Transverse colon (tissue), 4 donors: Measurements from ENCODE around the gene FOXO4. TPM values are rescaled to one million over a fixed set of nuclear protein-coding genes. Genes with fewer than 3 reads are reported as not detected.

ENCODE experiments used
- DNase-seq: peaks from one replicate; pipeline ENCODE4 v3.0.0-alpha.2; 2019
- H3K27ac ChIP-seq, 4 donors: fragments of 200-600 bp; sonication (generic); 2 replicates each; pipeline ENCODE4 v1.5.1; 2016 to 2018; ENCODE audit warnings: inconsistent platforms in 4 of 4
- H3K27me3 ChIP-seq: fragments of 200-600 bp; sonication (generic); 2 replicates; pipeline ENCODE4 v1.5.1; 2017; ENCODE audit warnings: inconsistent platforms
- H3K36me3 ChIP-seq, 4 donors: fragments of 200-600 bp; sonication (generic); 2 replicates each; pipeline ENCODE4 v1.5.1; 2017 to 2019; ENCODE audit warnings: inconsistent platforms in 4 of 4
- H3K4me1 ChIP-seq, 4 donors: fragments of 200-600 bp; sonication (generic); 2 replicates each; pipeline ENCODE4 v1.5.1; 2017 to 2020; ENCODE audit warnings: inconsistent platforms in 4 of 4
- H3K4me3 ChIP-seq, 4 donors: fragments of 200-600 bp; sonication (generic); 1 replicate in 1 of 4; 2 replicates in 3 of 4; pipeline versions ENCODE4 v1.5.1 to v1.6.1; 2017 to 2019; ENCODE audit warnings: inconsistent platforms in 4 of 4
- H3K9me3 ChIP-seq, 2 donors: fragments of 200-600 bp; sonication (generic); 2 replicates each; pipeline ENCODE4 v1.5.1; 2017 to 2019; ENCODE audit warnings: inconsistent platforms in 2 of 2
- CTCF ChIP-seq, 5 experiments: fragments of 200-600 bp in 3 of 5; fragments of 450-650 bp in 2 of 5; sonication (generic) in 3 of 5; IDR thresholded peaks; 1 replicate in 2 of 5; 2 replicates in 3 of 5; pipeline ENCODE4 v1.5.1; 2016 to 2017; ENCODE audit warnings: antibody characterized with exemption in 5 of 5, inconsistent platforms in 3 of 5, mild to moderate bottlenecking in 2 of 5, moderate library complexity in 1 of 5
- EP300 ChIP-seq: sonication (generic); formaldehyde crosslinking; IDR thresholded peaks from one replicate; pipeline ENCODE4 v1.6.1; 2017; ENCODE audit warnings: antibody characterized with exemption, low read depth
- POLR2A ChIP-seq: fragments of 450-650 bp; IDR thresholded peaks from one replicate; pipeline ENCODE4 v1.6.1; 2016; ENCODE audit warnings: antibody characterized with exemption, mild to moderate bottlenecking, moderate library complexity
- POLR2AphosphoS5 ChIP-seq, 3 donors: sonication (generic); formaldehyde crosslinking; IDR thresholded peaks; one replicate each; pipeline ENCODE4 v1.6.1; 2016; ENCODE audit warnings: antibody characterized with exemption in 3 of 3
- WGBS, 2 donors: methylation state at CpG; one replicate each; pipeline ENCODE4 v1.1.5; 2018; ENCODE audit warnings: low coverage in 1 of 2; 5-methylcytosine and 5-hydroxymethylcytosine counted together
- in situ Hi-C, 4 donors: fragments of 200-750 bp; cut with MboI; loops; one replicate each; pipeline versions ENCODE4 v1.15.0 to v1.15.1; 2017; ENCODE audit warnings: low sequenced_read_pairs in 3 of 4, low pct_ligation_motif_present in 1 of 4, low pct_unique_long_range_greater_than_20kb in 1 of 4
- intact Hi-C: fragments of 100-400 bp; cut with DNase I; formaldehyde crosslinking; loops from one replicate; pipeline ENCODE4 v1.15.1; 2023; ENCODE audit warnings: low total_unique reads
- total RNA-seq, 4 donors: library from RNA; depleted of rRNA; stranded (reverse); fragments of >200 nt; gene quantifications; one replicate each; pipeline ENCODE4 v1.1.0, GENCODE V29; 2016

The FOXO4 gene
- total RNA-seq, 4 donors from 2014 or later = 23.3 to 152 (median 35.4) TPM

- Histone ChIP-seq H3K36me3 (no peaks in the 10 kb centered on the region), H3K9me3 (no peaks in the 10 kb centered on the region), H3K27ac (no peak overlapping the region), H3K4me1 (peaks cover 14 to 27% (median 18%) of the 10 kb centered on the region in 4 donors), H3K4me3 (no peak overlapping the region), H3K27me3 (no peaks in the 10 kb centered on the region)
- intact Hi-C loops (no loop called here), in situ Hi-C loops (loop anchor here in 1 of 4 donors (25.0 kb wide), 1 partner anchor 88 kb away; no protein-coding TSS in a partner anchor)
- 69% methylated on average over 5 of the region's 5 CpGs; no CpG with 5 or more reads in 1 of the 2 donors for WGBS, 2 donors
- no peak for DNase-seq
- TF ChIP-seq CTCF (IDR thresholded peaks at IDR 0.05) (no peak), EP300 (no peak), POLR2A (no peak), POLR2AphosphoS5 (IDR thresholded peaks at IDR 0.05) (no peak)
These were observed 3.4 kb downstream of the FOXO4 start for GRCh38 chrX:71098951-71099506.

GRCh38 chrX:71099736-71100135, 4.1 kb downstream of the FOXO4 start:
- no peak overlapping the region for H3K27ac ChIP-seq
- H3K9me3 ChIP-seq = no peaks in the 10 kb centered on the region
- peaks cover 15 to 29% (median 19%) of the 10 kb centered on the region in 4 donors for H3K4me1 ChIP-seq
- H3K27me3 ChIP-seq = no peaks in the 10 kb centered on the region
- TF ChIP-seq POLR2A (no peak), EP300 (no peak), POLR2AphosphoS5 (IDR thresholded peaks at IDR 0.05) (no peak), CTCF (IDR thresholded peaks at IDR 0.05) (no peak)
- DNase-seq = no peak
- 66% methylated on average over 4 of the region's 4 CpGs; no CpG with 5 or more reads in 1 of the 2 donors for WGBS, 2 donors
- no peak overlapping the region for H3K4me3 ChIP-seq
- in situ Hi-C loops (loop anchor here in 1 of 4 donors (25.0 kb wide), 1 partner anchor 88 kb away; no protein-coding TSS in a partner anchor), intact Hi-C loops (no loop called here)
- H3K36me3 ChIP-seq = no peaks in the 10 kb centered on the region

- in situ Hi-C loops (no loop called here), intact Hi-C loops (no loop called here)
- WGBS, 2 donors = 80% methylated on average over 31 of the region's 31 CpGs; no CpG with 5 or more reads in 1 of the 2 donors
- TF ChIP-seq POLR2AphosphoS5 (IDR thresholded peaks at IDR 0.05) (no peak), EP300 (no peak), POLR2A (no peak)
- no peak for DNase-seq
- Histone ChIP-seq H3K4me1 (peaks cover 11 to 23% (median 19%) of the 10 kb centered on the region in 4 donors), H3K36me3 (no peaks in the 10 kb centered on the region), H3K27ac (no peak overlapping the region), H3K9me3 (no peaks in the 10 kb centered on the region), H3K4me3 (no peak overlapping the region), H3K27me3 (no peaks in the 10 kb centered on the region)
These were observed 5.2 kb downstream of the FOXO4 start for GRCh38 chrX:71100581-71101505.

- Histone ChIP-seq H3K4me3 (no peak overlapping the region), H3K4me1 (peaks cover 8 to 17% (median 14%) of the 10 kb centered on the region in 4 donors), H3K36me3 (no peaks in the 10 kb centered on the region), H3K27ac (no peak overlapping the region), H3K9me3 (no peaks in the 10 kb centered on the region), H3K27me3 (no peaks in the 10 kb centered on the region)
- WGBS, 2 donors = 55% methylated on average over 3 of the region's 3 CpGs; no CpG with 5 or more reads in 1 of the 2 donors
- intact Hi-C loops = no loop called here
- no peak for DNase-seq
- in situ Hi-C loops = no loop called here
- no peak for TF ChIP-seq EP300
- TF ChIP-seq CTCF (IDR thresholded peaks at IDR 0.05) = no peak
- TF ChIP-seq POLR2A = no peak
- no peak for TF ChIP-seq POLR2AphosphoS5 (IDR thresholded peaks at IDR 0.05)
These were observed 6.6 kb downstream of the FOXO4 start for GRCh38 chrX:71102292-71102691.
